ENCODE measurements around the gene CLDN7.
A peak's percentile ranks its signal among the peaks of the same experiment; 100 is the strongest.

CLDN7 gene

DNA sequence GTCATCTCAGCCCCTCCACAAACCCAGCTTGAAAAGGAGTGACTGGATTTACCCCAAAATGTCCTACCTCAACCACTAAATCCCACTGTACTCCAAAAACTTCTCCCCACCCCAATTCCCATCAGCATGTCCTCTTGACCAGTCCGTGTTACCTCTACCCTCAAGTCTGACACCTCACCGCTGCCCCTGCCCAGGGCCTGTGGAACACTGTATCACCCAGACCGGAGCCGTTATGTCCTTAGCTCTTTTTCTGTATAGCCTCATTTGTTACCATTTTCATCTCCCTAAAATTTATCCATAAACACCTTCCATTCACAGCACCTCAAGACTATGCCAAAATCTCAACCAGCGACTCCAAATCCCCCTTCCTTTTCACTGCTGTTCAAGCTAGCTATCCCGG is 25.5 kb downstream of the CLDN7 start:
- no peak for DNase-seq (ENCODE audit: low read depth)

- DNase-seq (ENCODE audit: low read depth), result no peak
These were observed 26.3 kb downstream of the CLDN7 start for GRCh38 chr17:7235693-7236665.

DNA sequence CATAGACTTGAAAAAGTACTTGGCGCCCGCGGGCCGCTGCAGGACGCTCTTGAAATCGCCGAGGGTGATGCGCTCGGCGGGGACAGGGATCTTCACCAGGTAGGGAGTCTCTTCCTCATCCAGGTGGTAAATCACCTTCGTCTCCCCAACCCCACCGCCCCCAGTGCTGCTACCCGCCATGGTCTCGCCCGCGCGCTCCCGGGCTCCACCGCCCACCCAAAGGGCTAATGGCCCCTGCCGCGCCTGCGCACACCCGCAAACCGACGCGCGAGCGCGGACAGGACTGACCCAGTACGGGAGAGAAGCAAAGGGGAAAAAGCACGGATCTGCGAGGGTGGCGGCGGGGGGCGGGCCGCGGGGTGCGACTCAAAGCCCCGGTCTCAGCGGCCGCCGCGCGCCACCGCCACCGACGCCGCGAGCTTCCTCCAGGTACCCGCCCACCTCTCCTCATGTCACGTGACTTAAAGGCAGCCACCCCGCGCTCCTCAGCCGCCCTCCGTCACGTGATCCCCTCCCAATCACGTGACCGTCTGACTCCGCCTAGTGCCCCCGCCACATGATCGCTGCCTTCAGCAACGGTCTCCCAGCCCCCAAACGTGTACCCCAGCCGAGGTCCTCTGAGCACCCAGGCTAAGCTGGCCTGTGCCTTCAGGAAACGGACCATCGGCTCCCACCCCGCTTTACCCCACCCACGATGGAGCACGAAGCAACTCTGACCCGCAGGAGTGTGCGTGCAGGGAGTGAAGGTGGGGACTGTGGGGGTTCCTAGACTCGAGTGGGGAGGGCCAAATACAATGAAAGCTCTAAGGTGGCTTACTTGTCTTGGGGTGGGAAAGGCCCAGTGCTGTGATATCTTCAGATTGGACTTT is 28.0 kb downstream of the CLDN7 start, which contains the start of gene DVL2:
DVL2 (minus strand) TSS at position 435 of the 869 bp plus-strand sequence; CDS start at position 180, 255 bp downstream.
- DNase-seq (ENCODE audit: low read depth), result peak; percentile 91

DNA sequence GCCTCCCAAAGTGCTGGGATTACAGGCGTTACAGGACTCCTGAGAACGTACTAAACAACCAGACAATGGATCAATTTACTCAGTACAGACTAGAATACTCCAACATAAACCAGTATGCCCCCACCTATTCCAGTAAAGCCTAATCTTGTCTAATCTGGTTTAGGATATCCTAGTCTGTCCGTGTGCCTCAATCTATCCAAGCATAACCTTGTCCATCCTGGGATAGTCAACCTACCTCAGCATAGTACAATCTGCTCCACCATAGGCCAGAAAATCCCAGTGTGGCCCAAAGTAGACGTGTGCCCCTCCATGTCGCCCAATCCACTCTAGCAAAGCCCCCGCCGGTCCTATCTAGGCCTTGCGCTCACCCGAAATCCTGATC is 28.6 kb downstream of the CLDN7 start:
- DNase-seq (ENCODE audit: low read depth), result no peak

DNA sequence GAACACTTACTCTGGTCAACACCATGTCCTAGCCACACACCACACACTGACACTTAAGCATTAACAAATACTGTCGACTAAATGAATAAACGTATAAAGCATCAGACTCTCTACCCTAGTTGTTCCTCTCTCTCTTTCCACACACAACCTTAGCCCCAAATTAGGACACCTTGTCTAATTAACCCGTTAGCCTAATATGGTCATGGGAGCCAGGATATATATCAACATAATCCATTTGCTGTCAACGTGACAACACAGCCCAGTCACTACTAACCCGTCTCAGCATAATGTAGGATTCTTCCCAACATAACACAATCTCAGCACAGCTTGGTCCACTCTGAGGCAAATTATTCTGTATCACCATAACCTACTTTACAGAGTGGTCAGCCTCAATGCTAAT is 30.2 kb downstream of the CLDN7 start:
- no peak for DNase-seq (ENCODE audit: low read depth)

DNA sequence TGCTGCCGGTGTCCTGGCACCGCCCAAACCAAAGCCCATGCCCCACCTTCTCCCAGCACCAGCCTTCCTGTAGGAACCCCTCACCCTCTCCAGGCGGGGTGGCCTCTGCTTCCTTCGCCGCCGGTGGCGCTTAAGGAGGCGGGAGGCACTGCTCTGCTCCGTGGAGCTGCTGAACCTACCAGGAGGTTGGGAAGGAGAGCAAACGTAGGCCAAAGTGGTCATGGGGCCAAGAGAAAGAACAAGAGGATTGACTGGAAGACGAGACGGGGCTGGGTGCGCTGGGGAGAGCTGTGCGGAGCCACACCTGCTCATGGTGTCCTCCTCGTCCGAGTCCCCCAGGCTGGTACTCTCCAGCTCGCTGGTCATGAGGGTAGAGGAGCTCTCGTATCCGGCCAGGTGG is 32.8 kb downstream of the CLDN7 start:
- no peak for DNase-seq (ENCODE audit: low read depth)

DNA sequence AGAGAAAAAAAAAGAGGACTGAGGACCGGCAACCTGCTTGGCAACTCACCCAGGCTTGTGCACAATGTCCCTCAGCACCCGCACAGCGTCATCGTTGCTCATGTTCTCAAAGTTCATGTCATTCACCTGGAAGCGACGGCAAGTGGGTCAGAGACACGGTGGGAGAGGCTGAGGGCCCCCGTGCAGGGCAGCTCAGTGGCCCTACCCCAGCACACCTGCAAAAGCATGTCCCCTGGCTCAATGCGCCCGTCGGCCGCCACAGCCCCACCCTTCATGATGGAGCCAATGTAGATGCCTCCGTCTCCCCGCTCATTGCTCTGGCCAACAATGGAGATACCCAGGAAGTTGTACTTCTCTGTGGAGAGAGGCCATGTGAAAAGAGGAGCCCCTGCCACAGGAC is 33.4 kb downstream of the CLDN7 start:
- DNase-seq (ENCODE audit: low read depth), result no peak

DNA sequence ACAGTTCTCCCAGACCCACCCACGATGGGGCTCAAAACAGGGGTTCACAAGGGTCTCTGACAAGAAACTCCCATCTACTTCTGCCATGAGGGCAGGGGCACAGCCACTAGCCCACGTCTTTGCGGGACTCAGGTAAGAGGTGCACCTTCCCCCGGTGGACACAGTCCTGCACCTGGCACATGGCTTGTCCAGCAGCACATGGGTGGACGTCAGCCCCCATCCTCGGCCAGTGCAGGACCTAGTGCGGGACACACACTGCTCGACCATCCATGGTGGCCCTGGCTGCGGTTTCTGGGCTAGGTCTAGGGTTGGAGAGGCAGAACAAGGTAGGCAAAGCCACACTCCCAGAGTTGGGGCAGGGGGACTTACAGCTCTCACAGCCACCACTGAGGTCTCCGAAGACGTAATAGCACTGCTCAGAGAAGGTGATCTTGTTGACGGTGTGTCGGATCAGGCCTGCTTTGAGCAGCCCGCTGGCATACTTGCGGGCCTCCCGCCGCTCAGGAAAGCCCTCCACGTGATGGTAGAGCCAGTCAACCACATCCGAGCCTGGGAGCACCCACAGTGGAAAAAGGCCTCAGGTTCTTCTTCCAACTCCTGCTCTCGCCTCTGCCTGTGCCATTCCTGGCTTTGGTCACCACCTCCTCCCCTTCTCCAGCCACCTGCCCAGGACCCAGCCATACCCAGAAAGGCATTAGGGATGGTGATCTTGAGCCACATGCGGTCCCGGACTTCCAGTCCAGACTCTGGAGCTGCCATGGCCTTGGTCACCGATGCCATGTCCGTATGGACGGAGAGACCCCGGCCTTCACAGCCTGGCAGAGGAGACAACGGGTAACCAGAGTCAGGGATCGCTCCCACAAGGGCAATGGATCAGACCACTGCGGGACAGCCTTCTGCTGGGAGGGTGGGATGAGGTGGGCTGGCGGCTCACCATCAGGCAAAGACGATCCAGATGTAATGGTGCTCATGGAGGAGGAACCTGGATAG is 35.3 kb downstream of the CLDN7 start:
- no peak for DNase-seq (ENCODE audit: low read depth)

DNA sequence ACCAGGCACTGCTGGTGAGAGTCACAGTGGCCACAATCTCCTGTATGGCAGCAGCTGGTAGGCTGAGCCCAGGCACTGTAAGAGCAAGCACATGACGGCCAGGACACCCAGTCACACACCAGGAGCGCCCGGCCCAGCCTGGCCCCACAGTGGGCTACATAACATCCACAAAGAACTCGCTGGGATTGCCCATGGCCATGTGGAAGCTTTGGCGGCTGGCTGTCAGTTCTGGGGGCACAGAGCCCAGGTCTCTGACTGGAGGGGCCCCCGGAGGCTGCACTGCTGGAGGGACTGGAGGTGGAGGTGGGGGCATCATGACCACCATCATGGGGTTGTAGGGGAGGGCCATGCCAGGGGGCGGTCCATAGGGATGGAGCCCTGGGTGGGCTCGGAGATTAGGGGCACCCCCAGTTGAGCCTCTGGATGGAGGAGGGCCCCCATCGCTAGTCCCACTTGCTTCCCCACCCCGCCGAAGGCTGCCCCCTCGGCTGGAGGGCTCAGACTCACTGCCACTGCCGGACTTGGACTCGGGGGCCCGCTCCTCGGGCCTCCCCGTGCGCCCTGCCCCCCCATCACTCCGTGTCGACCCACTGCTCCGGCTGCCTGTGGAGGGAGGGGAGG is 36.5 kb downstream of the CLDN7 start:
- DNase-seq (ENCODE audit: low read depth), result no peak

DNA sequence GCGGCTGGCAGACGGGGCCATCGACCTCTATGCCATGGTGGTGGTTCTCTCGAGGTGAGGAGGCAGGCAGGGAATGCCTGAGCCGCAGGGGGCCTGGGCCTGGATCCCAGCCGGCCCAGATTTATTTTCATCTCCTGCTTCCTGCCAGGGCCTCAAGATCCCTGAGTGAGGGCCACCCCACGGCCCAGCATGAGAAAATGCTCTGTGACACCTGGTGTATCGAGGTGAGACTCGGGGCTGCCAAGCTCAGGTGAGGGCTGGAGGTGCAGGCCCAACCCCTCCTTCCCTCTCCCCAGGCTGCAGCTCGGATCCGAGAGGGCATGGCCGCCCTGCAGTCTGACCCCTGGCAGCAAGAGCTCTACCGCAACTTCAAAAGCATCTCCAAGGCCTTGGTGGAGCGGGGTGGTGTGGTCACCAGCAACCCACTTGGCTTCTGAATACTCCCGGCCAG is 37.6 kb downstream of the CLDN7 start:
- no peak for DNase-seq (ENCODE audit: low read depth)

DNA sequence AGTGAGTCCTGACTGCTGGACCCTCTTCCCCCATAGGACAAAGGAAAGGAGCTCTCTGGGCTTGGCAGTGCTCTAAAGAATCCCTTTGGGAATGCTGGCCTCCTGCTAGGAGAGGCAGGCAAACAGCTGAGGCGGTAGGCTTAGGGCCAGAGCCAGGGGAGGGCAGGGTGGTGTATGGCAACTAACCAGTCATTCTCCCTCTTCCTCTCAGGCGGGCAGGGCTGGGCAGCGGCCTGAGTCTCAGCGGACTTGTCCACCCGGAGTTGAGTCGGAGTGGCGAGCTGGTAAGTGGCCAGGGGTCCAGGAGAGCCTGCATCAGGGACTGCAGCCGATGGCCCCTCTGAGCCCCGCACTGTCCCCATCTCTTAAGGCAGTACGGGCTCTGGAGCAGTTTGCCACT is 38.2 kb downstream of the CLDN7 start:
- DNase-seq (ENCODE audit: low read depth), result no peak

DNA sequence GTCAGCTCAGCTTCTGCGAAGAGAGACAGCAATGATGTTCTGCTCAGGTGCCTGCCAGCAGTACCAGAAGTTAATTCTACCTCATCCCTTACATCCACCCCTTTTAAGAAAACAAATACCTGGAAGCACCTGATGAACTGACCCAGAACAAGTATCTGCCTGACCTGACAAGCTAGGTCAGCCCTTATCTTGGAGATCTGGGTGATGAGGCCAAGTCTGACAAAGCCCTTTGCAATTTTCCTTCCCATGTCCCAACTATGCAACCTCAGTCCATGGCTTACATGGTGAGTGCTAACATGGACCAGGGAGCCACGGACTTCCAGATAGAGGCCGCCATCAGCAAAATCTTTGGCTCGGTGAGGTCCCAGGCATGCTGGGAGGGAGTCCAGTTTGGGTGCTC is 38.9 kb downstream of the CLDN7 start:
- no peak for DNase-seq (ENCODE audit: low read depth)

DNA sequence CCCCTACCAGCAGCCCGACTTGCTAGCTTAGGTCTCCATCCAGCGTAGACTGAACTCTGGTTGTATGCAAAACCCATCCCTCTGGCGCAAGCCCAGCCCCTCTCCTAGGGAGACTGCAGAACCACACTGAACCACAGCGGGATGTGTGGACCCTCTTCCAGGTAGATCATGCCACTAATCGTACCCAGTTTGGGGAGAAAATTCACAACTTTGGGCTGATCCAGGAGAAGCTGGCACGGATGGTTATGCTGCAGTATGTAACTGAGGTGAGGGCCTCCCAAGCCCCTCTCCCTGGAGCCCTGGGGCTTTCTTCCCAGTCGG is 39.3 kb downstream of the CLDN7 start:
- DNase-seq (ENCODE audit: low read depth), result no peak

DNA sequence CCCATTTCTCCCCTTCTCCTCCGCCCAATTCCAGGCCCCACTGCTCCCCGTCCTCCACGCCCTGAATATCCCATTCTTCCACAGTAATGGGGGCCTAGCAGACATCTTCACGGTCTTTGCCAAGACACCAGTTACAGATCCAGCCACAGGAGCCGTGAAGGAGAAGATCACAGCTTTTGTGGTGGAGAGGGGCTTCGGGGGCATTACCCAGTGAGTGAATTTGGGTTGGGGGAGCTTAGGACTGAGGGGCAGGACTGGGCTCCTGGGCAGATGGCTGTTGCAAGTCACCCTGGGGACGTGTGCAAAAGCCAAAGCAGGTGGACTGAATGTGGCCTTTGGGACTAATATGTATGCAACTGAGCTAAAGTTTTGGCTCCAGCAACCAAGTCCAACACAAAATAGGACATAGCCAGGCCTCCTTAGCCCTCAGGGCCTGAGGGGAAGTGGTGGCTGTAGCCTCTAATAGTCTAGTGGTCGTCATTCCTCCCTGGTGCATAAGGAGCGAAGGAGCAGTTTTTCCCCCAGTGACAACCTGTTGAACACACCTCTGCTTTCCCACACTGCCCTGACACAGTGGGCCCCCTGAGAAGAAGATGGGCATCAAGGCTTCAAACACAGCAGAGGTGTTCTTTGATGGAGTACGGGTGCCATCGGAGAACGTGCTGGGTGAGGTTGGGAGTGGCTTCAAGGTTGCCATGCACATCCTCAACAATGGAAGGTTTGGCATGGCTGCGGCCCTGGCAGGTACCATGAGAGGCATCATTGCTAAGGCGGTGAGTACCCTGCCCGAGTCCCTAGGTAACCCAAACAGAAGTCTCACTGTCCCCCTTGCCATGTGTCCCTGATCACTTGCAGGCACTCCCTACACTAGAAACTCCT is 39.9 kb downstream of the CLDN7 start:
- DNase-seq (ENCODE audit: low read depth), result no peak

DNA sequence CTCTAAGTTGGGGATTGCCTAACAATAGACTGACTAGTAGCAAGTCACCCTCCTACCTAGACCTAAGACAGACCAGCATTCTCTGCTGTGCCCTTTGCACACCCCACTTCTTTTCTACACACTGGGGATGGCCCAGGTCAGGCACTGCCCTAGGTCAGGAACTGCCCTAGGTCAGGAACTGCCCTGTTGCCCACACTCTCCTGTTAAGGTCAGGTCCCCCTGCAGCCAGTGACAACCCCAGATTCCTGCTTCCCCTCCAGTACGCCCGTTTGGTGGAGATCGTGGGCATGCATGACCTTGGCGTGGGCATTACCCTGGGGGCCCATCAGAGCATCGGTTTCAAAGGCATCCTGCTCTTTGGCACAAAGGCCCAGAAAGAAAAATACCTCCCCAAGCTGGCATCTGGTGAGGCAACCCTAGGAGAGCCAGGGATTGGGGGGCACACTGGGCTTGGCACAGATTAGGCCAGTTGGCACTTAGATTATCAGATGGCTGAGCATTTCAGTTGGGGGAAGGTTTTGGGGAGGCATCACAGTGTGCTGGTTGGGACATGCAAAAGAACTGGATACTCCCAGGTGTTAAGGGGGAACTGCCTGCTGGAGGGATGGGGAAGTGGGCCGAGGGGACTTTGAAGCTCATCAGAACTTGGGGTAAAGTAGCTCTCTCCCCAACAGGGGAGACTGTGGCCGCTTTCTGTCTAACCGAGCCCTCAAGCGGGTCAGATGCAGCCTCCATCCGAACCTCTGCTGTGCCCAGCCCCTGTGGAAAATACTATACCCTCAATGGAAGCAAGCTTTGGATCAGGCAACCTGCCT is 40.8 kb downstream of the CLDN7 start:
- DNase-seq (ENCODE audit: low read depth), result no peak

- no peak for DNase-seq (ENCODE audit: low read depth)
These were observed 41.5 kb downstream of the CLDN7 start for GRCh38 chr17:7220593-7221277.

DNA sequence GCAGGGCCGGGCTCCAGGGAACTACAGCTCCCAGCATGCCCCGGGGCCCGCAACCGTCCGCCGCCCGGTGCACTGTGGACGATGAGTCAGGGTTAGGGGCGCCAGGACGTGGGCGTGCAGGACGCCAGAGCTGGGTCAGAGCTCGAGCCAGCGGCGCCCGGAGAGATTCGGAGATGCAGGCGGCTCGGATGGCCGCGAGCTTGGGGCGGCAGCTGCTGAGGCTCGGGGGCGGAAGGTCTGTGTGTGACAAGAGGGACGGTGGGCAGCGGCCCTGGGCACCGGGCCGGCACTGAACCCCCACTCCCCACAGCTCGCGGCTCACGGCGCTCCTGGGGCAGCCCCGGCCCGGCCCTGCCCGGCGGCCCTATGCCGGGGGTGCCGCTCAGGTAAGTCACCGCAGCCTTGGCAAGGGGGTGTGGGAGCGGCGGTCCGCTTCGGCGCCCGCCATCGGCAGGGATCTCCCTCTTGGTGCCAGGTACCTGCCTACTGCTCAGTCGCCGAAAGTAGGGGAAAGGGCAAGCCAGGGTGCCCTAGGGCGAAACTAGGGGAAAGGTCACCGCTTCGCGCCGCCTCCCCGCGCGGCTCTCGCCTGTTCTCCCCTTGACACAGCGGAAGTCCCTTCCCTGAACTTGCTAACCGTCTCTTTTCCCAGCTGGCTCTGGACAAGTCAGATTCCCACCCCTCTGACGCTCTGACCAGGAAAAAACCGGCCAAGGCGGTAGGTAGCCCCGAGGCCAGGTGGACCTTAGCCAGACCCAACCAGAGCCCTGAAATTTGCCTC is 42.3 kb downstream of the CLDN7 start, which contains the start of the genes ACADVL and DLG4:
ACADVL (plus strand) TSS at position 127 of the 781 bp plus-strand sequence; CDS start at position 174, 47 bp downstream.
DLG4 (minus strand) TSS at position 25 of the 781 bp plus-strand sequence.
- peak; percentile 63 for DNase-seq (ENCODE audit: low read depth)

All from stimulated activated CD8-positive, alpha-beta memory T cell treated with anti-CD3 and anti-CD28 coated beads, Interleukin-15, amount 100 ng/mL, for 1 hour (primary cell).